ENCODE data around the gene MSI1. TPM values are rescaled to one million over a fixed set of nuclear protein-coding genes. Genes with fewer than 3 reads are reported as not detected.

Gene MSI1
- total and polyA plus RNA-seq, 9 donors, result 1.2 to 7.3 (median 4.3) TPM

DNA sequence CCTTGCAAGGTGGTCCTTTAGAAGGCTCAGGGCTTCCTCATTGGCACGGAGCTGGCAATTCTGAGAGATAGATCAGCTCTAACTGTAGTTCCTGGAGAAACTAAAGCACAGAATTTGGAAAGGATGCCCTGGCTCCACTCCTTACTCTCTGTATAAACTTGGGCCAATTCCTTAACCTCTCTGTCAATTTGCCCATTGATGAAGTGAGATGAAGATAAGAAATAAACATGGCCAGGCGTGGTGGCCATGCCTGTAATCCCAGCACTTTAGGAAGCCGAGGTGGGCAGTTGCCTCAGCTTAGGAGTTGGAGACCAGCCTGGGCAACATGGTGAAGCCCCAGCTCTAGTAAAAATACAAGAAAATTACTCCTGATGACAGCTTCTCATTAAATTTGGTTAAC lies 34.9 kb upstream of the MSI1 start:
- DNase-seq, result no peak
- H3K4me1 ChIP-seq (ENCODE audit: control insufficient read depth, insufficient read depth, low read length), result peaks cover 5% of the 10 kb centered on the region
- H3K27ac ChIP-seq (ENCODE audit: low read length), result no peak overlapping the region
- H3K36me3 ChIP-seq (ENCODE audit: control insufficient read depth, insufficient read depth, low read length), result no peaks in the 10 kb centered on the region
- H3K4me3 ChIP-seq (ENCODE audit: low read length), result no peak overlapping the region
- H3K27me3 ChIP-seq (ENCODE audit: control insufficient read depth, insufficient read depth, low read length), result no peaks in the 10 kb centered on the region
- 57% methylated on average over 1 of the region's 3 CpGs for WGBS (ENCODE audit: insufficient coverage)
- no peaks in the 10 kb centered on the region for H3K9me3 ChIP-seq (replicated peaks; ENCODE audit: control insufficient read depth, low read depth, low read length)

DNA sequence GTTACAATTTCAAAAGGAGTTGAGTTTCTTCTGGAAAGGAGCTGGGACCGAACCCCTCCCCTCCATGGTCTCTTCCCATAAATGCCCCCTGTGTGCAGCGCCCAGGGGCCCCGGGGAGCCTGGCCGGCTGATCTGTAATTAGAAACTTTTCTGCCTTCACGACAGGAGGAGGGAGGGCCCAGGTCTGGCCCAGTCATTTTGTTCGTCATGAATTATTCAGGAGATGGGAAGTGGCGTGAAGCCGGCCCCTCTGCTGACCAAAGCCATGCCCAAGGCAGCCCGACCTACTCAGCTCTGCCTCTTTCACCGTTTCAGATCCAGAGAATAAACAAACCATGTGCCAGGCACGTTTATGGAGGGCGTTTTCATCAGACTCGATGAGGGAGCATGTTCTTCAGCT lies 33.3 kb upstream of the MSI1 start:
- Histone ChIP-seq H3K27me3 (ENCODE audit: control insufficient read depth, insufficient read depth, low read length) (peaks cover 7% of the 10 kb centered on the region), H3K27ac (ENCODE audit: low read length) (no peak overlapping the region), H3K4me3 (ENCODE audit: low read length) (no peak overlapping the region), H3K36me3 (ENCODE audit: control insufficient read depth, insufficient read depth, low read length) (no peaks in the 10 kb centered on the region), H3K9me3 (replicated peaks; ENCODE audit: control insufficient read depth, low read depth, low read length) (no peaks in the 10 kb centered on the region), H3K4me1 (ENCODE audit: control insufficient read depth, insufficient read depth, low read length) (peaks cover 5% of the 10 kb centered on the region)
- WGBS (ENCODE audit: insufficient coverage), result 20% methylated on average over 2 of the region's 13 CpGs
- DNase-seq, result peak; percentile 8

DNA sequence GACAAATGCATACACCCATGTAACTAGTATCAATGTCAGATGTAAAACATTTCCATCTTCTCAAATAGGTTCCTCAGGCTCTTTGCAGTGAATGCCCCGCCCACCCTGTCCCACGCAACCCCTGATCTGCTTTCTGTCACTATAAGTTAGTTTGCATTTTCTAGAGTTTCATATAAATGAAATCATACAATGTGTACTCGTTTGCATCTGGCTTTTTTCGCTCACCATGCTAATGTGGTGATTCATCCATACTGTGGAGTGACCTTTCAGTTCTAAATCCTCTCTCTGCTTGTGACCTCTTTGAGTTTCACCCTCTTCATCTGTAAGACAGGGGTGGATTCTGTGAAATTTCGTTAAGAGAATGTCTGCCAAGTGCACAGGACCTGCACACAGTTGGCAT lies 30.6 kb upstream of the MSI1 start:
- Histone ChIP-seq H3K27ac (ENCODE audit: low read length) (no peak overlapping the region), H3K27me3 (ENCODE audit: control insufficient read depth, insufficient read depth, low read length) (peaks cover 18% of the 10 kb centered on the region), H3K4me1 (ENCODE audit: control insufficient read depth, insufficient read depth, low read length) (peaks cover 5% of the 10 kb centered on the region), H3K4me3 (ENCODE audit: low read length) (no peak overlapping the region), H3K36me3 (ENCODE audit: control insufficient read depth, insufficient read depth, low read length) (no peaks in the 10 kb centered on the region), H3K9me3 (replicated peaks; ENCODE audit: control insufficient read depth, low read depth, low read length) (no peaks in the 10 kb centered on the region)
- no peak for DNase-seq
- WGBS (ENCODE audit: insufficient coverage), result 60% methylated on average over 1 of the region's 5 CpGs

- Histone ChIP-seq H3K9me3 (replicated peaks; ENCODE audit: control insufficient read depth, low read depth, low read length) (no peaks in the 10 kb centered on the region), H3K4me1 (ENCODE audit: control insufficient read depth, insufficient read depth, low read length) (peaks cover 5% of the 10 kb centered on the region), H3K27ac (ENCODE audit: low read length) (no peak overlapping the region), H3K36me3 (ENCODE audit: control insufficient read depth, insufficient read depth, low read length) (no peaks in the 10 kb centered on the region), H3K4me3 (ENCODE audit: low read length) (no peak overlapping the region), H3K27me3 (ENCODE audit: control insufficient read depth, insufficient read depth, low read length) (peaks cover 24% of the 10 kb centered on the region)
- WGBS (ENCODE audit: insufficient coverage), result 41% methylated on average over 24 of the region's 33 CpGs
- DNase-seq, result no peak
Observed at GRCh38 chr12:120397824-120398540, 29.0 kb upstream of the MSI1 start.

DNA sequence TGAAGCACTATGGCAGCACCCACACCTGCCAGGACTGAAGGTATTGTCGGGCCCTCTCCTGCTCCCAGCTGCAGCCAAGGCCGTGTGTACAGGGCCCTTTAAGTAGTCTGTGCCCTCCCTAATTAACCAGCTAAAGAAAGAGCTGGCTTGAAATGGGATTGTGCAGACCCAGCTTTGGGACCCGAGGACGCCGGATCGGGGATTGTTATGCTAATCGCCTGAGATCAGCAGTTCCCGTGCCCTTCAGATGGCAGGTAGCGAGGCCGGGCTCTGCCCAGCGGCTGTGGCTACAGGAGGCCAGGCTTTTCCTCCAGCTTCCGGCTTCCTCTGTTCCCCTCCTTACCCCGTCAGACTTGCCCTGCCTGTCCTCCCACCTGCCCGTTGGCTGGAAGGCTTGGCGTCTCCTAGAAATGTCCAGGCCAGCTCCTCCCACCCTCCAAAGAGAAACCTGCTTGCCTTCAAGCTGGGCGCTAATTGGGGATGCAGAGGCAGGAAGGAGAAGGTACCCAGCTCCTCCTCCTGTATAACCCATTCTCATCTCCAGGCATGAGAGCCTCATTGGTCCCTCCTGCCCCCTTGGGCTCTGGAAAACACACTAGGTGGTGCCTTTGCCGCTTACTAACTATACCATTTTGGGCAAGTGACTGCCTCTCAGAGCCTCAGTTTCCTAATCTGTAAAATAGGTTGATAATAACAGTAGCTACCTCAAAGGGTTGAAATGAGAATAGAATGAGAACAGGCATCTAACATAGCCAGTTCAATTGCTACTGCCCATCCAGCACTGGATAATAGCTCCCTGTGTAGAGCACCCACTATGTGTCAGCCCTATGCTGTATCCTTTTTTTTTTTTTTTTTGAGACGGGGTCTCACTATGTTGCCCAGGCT lies 25.8 kb upstream of the MSI1 start:
- Histone ChIP-seq H3K27me3 (ENCODE audit: control insufficient read depth, insufficient read depth, low read length) (peaks cover 28% of the 10 kb centered on the region), H3K4me3 (ENCODE audit: low read length) (no peak overlapping the region), H3K36me3 (ENCODE audit: control insufficient read depth, insufficient read depth, low read length) (no peaks in the 10 kb centered on the region), H3K27ac (ENCODE audit: low read length) (no peak overlapping the region), H3K9me3 (replicated peaks; ENCODE audit: control insufficient read depth, low read depth, low read length) (no peaks in the 10 kb centered on the region), H3K4me1 (ENCODE audit: control insufficient read depth, insufficient read depth, low read length) (no peaks in the 10 kb centered on the region)
- no peak for DNase-seq
- 9% methylated on average over 14 of the region's 18 CpGs for WGBS (ENCODE audit: insufficient coverage)

GRCh38 chr12:120390540-120391120 lies 21.7 kb upstream of the MSI1 start:
- H3K9me3 ChIP-seq (replicated peaks; ENCODE audit: control insufficient read depth, low read depth, low read length), result no peaks in the 10 kb centered on the region
- H3K4me1 ChIP-seq (ENCODE audit: control insufficient read depth, insufficient read depth, low read length), result no peaks in the 10 kb centered on the region
- no peak overlapping the region for H3K27ac ChIP-seq (ENCODE audit: low read length)
- H3K4me3 ChIP-seq (ENCODE audit: low read length), result no peak overlapping the region
- 100% methylated on average over 1 of the region's 1 CpG for WGBS (ENCODE audit: insufficient coverage)
- H3K36me3 ChIP-seq (ENCODE audit: control insufficient read depth, insufficient read depth, low read length), result no peaks in the 10 kb centered on the region
- DNase-seq, result no peak
- H3K27me3 ChIP-seq (ENCODE audit: control insufficient read depth, insufficient read depth, low read length), result peaks cover 31% of the 10 kb centered on the region

DNA sequence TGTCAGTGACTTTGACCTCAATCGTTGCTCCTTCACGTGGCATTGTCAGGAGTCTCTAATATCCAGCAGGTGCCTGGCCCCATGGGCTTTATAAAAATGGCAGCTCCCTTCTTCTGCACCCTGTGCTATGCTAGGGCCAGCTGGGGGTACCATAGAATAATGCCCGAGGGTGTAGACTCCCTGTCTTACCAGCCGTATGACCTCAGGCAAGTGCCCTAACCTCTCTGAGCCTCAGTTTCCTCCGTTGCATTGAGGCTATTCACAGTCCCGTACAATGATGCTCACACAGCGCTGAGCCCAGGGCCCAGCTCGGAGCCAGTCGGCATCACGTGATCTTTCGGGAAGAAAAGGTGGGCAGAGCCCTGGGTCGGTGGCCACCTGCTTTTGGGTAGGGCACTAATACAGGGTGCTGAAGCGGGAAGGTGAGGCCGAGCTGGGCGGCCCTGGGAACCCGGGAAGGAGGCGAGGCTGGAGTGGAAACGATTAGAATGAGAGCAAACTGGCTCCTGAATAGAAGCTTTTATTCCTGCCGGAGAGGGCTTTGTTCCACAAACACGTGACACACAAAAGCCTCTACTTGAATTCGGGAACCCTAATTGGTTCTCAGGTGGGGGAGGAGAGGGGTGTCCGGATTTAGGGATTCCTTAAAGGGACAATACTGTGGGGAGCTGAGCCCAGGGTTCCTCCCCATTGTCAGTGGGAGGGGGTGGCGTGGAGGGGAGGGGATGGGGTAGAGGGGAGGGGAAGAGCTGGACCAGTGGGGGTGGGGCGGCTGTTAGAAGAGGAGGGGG lies 19.9 kb upstream of the MSI1 start:
- no peak overlapping the region for H3K4me3 ChIP-seq (ENCODE audit: low read length)
- no peaks in the 10 kb centered on the region for H3K9me3 ChIP-seq (replicated peaks; ENCODE audit: control insufficient read depth, low read depth, low read length)
- no peak overlapping the region for H3K27ac ChIP-seq (ENCODE audit: low read length)
- H3K4me1 ChIP-seq (ENCODE audit: control insufficient read depth, insufficient read depth, low read length), result no peaks in the 10 kb centered on the region
- 9% methylated on average over 16 of the region's 24 CpGs for WGBS (ENCODE audit: insufficient coverage)
- no peaks in the 10 kb centered on the region for H3K36me3 ChIP-seq (ENCODE audit: control insufficient read depth, insufficient read depth, low read length)
- DNase-seq, result no peak
- peaks cover 17% of the 10 kb centered on the region for H3K27me3 ChIP-seq (ENCODE audit: control insufficient read depth, insufficient read depth, low read length)

- H3K4me3 ChIP-seq (ENCODE audit: low read length), result no peak overlapping the region
- H3K36me3 ChIP-seq (ENCODE audit: control insufficient read depth, insufficient read depth, low read length), result no peaks in the 10 kb centered on the region
- H3K27me3 ChIP-seq (ENCODE audit: control insufficient read depth, insufficient read depth, low read length), result peaks cover 8% of the 10 kb centered on the region
- 50% methylated on average over 2 of the region's 6 CpGs for WGBS (ENCODE audit: insufficient coverage)
- H3K27ac ChIP-seq (ENCODE audit: low read length), result no peak overlapping the region
- DNase-seq, result no peak
- no peaks in the 10 kb centered on the region for H3K9me3 ChIP-seq (replicated peaks; ENCODE audit: control insufficient read depth, low read depth, low read length)
- no peaks in the 10 kb centered on the region for H3K4me1 ChIP-seq (ENCODE audit: control insufficient read depth, insufficient read depth, low read length)
Observed at GRCh38 chr12:120381752-120382419, 12.9 kb upstream of the MSI1 start.

DNA sequence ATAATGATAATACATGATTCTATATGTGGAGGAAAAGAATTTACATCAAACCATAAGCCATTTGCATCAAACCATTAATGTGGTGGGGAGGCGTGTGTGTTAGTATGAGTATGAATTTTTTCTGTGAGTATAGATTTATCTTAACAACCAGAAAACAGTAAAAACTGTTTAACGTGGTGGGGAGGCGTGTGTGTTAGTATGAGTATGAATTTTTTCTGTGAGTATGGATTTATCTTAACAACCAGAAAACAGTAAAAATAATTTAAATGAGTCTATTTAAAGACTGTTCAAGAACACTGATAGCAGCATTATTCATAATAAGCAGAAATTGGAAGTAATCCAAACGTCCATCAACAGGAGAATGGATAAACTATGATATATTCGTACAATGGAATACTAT lies 9.1 kb upstream of the MSI1 start:
- H3K4me3 ChIP-seq (ENCODE audit: low read length), result no peak overlapping the region
- no CpG with 5 or more reads among the region's 5 CpGs for WGBS (ENCODE audit: insufficient coverage)
- H3K4me1 ChIP-seq (ENCODE audit: control insufficient read depth, insufficient read depth, low read length), result no peaks in the 10 kb centered on the region
- H3K27me3 ChIP-seq (ENCODE audit: control insufficient read depth, insufficient read depth, low read length), result peaks cover 33% of the 10 kb centered on the region
- no peaks in the 10 kb centered on the region for H3K9me3 ChIP-seq (replicated peaks; ENCODE audit: control insufficient read depth, low read depth, low read length)
- no peaks in the 10 kb centered on the region for H3K36me3 ChIP-seq (ENCODE audit: control insufficient read depth, insufficient read depth, low read length)
- H3K27ac ChIP-seq (ENCODE audit: low read length), result no peak overlapping the region
- DNase-seq, result no peak
